Astrocyte of the hippocampus (primary cell): ENCODE measurements around the gene RNF26.

Source experiments
- DNase-seq: peaks from one replicate; pipeline ENCODE4 v3.0.0; 2011; ENCODE audit warnings: low read depth, low spot score

RNF26 gene

DNA sequence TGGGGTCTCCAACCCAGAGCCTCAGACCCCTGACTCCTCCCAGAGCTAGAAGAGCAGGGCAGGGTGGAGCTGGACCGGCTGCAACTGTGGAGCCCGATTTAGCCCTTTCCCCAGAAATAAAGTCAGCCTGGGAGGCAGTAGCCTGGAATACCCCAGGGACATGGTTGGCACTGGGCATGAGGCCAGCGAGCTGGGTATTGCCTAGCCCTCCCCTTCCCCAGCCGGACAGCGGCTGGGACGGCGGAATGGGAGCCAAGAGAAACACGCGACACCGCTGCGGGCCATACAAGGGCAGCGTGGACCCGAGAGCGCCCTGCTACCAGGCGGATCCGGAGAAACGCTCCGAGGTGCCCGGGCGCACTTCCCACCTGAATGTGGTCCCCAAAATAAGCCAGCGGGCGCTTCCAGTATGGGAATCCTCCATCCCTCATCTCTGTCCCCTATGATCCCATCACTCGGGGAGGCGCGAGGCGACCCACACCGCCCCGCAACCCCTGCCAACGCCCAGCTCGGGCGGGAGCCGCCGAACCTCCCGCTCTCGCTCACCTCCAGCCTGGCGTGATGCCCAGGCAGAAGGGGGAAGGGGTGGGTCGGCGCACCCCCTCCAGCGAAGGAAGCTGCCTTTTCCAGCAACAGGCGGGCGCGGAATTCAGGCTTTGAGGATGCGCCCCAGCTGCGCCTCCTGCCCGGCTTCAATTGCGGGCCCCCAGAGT lies 18.2 kb upstream of the RNF26 start:
- DNase-seq, result peak; percentile 70

GRCh38 chr11:119316729-119317591 lies 17.4 kb upstream of the RNF26 start, which contains the start of gene MCAM:
TSS of gene MCAM (minus strand) at chr11:119317130. CDS start at chr11:119317101, 29 bp downstream.
- DNase-seq, result peak; percentile 84

DNA sequence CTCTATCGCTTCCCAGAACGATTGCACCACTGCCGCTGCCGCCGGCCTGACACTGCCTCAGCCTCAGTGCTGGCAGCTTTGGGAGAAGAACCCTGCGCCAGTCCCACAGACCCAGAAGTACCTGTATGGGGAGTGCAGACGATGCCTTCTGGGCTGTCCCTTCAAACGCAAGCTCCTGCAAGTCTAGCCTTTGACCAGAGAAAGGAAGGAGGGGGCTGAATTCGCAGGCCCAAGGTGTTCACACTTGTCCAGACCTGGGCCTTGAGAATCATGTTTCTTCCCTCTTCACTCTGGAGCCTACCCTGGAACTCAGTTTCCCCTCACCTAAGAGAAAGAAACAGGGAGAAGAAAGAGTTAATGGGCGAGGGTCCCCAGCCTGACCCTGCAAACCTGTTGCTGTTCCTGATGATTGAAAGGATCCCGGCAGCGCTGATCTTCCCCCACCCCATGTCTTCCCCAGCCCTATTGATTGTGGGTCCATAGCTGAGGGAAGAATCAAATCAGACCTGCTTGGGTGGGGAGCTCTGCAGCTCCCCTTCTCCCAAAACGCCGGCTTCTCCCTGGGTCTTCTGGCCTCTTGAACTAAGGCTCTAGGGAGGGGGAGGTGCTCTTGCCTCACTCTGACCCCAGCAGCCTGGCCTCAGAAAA lies 16.6 kb upstream of the RNF26 start:
- no peak for DNase-seq

DNA sequence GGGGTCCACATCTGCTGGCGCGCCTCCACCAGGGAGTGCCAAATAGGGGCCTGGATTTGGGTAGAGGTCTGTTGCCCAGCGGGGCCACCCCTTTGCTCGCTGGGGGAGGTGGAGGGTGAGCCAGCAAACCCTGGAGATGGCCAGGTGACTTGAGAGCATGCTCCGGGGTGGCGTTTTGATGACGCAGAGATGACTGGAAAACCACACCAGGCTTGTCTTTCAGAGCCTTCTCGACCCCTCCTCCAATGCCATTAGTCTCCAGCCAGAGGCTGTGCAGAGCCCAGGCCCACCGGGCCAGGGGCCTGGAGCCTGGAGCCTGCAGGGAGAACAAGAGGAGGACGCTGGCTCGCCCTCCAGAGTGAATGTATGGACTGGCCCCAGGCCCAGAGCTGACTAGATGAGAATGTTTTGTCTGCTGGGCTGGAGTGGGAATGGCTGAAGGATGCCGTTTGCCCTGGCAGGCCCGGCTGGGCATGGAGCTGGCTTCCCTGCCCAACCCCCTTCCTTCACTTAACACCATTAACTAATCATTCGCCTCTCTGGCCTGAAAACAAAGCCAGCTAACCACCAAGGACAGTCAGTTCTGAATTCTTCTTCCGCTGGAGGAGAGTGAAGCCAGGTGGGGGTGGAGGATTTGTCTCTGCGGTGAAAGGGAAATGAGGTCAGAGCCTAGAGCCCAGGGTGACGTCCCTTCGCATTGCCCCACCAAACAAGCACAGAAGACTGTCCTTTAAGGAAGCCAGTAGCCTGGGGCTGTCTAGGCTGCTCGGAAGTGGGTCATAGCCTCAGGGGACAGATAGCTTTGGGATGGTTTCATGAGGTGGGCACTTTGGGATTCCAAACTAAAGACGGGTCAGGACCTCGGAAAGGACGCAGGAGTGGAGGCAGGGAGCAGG lies 15.8 kb upstream of the RNF26 start:
- peak; percentile 76 for DNase-seq

DNA sequence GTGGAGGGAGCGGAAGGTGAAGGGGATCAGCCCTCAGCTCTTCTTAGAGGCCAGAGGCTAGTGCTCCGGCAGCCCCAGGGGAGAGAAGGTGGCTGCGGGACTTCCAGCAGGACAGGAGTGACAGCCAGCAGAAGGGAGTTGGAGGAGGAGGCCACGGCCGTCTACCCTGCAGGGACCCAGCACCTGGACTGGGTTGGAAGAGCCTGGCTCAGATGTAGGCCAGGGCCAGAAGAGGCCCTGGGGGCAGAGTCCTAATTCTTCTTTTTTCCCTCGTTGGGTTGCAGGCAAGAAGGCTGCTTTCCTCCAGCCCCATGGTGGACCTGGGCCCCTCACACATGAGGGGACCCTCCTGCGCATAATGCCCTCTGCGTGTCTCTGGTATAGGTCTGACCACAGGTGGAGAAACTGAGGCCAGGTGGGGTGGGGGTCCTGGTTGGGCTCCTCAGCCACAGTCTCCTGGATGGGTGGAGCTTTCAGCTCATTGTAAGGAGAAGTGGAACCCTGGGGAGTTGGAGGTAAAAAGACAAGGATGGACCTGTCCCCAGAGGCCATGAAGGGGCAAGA lies 15.1 kb upstream of the RNF26 start:
- DNase-seq, result no peak

DNA sequence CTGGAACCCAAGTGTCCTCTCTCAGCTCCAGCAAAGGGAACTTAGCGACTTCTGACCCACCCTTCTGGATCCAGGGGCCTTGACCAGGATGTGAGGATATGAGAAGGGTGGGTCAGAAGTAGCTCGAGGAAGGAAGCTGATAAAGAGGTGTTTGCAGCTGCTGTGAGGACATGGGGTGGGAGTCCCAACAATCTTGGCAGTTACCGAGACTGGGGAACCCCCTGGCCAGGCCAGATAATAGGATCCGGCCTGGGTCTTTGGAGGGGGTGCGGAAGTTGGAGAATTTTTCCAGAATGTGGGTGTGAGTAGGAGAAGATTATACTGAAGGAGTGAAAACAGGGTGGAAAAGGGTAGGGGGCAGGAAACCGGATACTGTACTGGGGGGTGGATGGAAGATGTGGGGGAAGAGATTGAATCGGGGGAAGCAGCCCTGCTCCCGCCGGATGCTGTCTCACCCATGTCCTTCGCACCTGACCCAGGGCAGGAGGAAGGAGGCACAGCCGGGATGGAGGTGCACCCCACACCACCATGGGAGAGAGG lies 14.6 kb upstream of the RNF26 start:
- no peak for DNase-seq

DNA sequence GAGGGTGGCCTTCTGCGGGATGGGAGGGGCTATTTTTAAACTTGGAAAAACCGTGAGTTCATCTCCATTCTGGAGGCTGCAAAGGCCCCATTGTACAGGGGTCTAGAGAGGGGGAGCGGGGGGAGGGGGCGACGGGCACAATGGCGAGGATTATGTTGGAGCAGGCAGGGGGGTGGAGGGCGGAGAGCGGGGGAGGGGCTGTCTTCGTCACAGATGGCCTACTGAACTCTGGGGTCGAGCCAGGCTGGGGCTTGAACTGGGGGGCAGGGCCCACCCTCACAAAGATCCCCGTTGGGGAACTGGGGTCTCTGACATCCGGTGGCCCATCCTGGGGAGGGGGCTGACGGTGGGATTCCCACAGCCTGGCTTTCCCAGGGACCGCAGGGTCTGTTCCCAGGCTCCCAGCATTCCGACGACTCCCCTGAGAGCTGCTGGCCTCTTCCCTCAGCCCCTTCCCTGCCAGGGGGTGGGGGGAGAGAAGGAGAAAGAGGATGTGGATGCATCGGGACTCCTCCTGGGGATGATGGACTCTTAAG lies 14.0 kb upstream of the RNF26 start:
- no peak for DNase-seq

GRCh38 chr11:119320776-119321524 lies 13.4 kb upstream of the RNF26 start:
- DNase-seq, result peak; percentile 85

GRCh38 chr11:119322360-119322739 lies 12.0 kb upstream of the RNF26 start:
- DNase-seq, result no peak

DNA sequence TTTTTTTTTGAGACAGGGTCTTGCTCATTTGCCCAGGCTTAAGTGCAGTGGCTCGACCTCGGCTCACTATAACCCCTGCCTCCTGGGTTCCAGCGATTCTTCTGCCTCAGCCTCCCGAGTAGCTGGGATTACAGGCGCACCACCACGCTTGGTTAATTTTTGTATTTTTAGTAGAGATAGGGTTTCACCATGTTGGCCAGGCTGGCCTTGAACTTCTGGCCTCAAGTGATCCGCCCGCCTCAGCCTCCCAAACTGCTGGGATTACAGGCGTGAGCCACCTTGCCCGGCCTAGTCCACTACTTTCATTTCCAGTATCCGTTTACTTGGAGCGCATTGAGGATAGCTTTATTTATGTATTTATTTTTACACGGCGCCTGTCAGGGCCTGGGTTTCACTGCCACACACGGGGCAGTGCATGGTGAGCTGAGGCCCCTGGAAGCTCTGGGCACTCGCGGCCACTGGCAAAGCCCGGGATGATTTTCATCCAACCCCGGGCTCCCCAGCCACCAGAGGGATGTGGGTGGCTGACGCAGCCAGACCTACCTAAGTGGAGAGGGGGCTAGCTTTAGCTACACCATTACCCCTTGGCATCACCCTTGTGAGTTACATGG lies 11.3 kb upstream of the RNF26 start:
- DNase-seq, result no peak

GRCh38 chr11:119323532-119324033 lies 10.7 kb upstream of the RNF26 start:
- DNase-seq, result peak; percentile 85

DNA sequence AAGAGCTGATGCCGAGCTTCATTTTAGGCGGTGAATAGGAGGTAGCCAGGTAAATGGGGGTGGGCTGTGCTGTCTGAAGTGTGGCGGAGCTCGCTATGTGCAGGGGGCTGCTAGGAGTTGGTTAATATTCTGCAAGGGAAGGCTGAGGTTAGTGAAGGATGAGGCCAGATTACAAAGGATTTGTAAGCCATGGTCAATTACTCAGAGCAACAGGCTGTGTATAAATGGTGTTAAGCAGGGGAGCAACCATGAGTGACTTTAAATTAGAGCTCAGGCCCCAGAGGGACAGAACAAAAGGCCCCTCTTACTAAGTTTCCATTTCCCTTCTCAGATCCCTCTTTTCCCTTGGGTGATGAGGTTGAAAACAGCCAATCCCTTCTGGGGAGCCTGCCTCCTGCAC lies 10.1 kb upstream of the RNF26 start:
- no peak for DNase-seq

DNA sequence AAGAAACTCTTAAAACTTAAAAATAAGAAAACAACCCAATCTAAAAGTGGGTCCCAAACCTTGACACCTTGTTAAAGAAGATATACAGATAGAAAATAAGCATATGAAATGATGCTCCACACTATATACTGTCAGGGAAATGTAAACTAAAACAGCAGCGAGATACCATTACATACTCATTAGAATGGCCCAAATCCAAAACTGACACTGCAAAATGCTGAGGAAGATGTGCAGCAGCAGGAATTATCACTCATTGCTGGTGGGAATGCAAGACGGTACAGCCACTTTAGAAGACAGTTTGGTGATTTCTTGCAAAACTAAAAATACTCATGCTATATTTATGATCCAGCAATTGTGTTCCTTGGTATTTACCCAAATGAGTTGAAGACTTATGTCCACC lies 5.0 kb upstream of the RNF26 start:
- no peak for DNase-seq

DNA sequence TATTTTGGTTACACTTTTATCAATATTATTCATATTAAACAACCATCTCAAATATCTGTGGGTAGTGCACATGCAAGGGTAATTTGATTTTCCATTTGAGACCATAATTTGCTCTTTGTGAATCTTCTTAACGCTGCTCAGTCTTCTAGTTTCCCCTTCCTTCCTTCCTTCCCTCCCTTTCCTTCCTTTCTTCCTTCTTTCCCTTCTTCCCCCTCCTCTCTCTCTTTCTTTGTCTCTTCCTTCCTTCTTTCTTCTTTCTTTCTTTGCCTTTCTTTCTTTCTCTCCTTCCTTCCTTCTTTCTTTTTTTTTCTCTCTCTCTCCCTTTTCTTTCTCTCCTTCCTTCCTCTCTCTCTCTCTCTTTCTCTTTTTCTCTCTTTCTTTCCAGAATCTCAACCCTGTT lies 4.1 kb upstream of the RNF26 start:
- no peak for DNase-seq

DNA sequence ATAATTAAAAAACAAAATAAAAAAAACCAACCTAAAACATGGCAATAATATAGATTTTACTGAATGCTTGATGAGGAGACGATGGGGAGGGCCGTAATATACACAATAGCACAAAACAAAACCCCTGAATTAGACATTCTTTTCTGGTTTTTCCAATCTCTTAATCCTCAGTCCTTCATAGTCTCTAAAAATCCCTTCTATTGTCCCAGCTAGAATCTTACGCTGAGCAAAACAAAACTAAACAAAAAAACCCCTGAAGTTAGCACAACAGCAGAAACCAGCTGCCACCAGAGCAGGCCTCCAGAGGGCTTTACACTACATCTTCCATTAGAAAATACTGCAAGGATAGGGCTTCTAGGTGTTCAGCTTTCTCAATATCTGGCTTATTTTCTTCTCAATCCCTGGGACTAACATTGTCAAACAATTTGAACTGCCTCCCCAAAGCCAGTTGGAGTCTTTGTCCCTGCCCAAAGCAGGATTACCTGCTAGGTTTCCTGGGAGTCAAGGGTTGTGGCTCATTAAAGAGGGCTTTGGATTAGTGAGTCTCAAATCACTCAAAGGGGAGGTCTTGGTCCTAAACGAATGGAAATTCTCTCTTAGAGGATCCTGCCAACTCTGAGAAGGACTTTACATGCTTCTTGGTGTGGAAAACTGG lies 2.1 kb upstream of the RNF26 start:
- DNase-seq, result no peak

DNA sequence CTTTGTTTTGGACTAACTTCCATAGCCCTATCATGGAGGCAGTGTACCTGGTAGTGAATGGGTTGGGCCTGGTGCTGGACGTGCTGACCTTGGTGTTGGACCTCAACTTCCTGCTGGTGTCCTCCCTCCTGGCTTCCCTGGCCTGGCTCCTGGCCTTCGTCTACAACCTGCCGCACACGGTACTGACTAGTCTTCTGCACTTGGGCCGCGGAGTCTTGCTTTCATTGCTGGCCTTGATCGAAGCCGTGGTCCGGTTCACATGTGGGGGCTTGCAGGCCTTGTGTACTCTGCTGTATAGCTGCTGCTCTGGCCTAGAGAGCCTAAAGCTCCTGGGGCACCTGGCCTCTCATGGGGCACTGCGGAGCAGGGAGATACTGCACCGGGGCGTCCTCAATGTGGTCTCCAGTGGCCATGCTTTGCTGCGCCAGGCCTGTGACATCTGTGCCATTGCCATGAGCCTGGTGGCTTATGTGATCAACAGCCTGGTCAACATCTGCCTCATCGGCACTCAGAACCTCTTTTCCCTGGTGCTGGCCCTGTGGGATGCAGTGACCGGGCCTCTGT lies 846 bp downstream of the RNF26 start:
- DNase-seq, result no peak

DNA sequence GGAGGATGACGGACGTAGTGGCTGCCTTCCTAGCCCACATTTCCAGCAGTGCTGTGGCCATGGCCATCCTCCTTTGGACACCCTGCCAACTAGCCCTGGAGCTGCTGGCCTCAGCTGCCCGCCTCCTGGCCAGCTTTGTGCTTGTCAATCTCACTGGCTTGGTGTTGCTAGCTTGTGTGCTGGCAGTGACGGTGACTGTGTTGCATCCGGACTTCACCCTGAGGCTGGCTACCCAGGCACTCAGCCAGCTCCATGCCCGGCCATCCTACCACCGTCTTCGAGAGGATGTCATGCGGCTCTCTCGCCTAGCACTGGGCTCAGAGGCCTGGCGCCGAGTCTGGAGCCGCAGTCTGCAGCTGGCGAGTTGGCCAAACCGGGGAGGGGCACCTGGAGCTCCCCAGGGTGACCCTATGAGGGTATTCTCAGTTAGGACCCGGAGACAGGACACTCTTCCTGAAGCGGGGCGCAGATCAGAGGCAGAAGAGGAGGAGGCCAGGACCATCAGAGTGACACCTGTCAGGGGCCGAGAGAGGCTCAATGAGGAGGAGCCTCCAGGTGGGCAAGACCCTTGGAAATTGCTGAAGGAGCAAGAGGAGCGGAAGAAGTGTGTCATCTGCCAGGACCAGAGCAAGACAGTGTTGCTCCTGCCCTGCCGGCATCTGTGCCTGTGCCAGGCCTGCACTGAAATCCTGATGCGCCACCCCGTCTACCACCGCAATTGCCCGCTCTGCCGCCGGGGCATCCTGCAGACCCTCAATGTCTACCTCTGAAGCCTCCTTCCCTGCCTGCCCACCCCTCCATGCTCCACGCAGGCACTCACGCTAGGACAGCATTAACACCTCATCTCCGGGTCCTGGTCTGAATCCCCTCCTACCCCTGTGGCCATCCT lies 1.6 kb downstream of the RNF26 start:
- DNase-seq, result no peak
